ENCODE results near the gene PLA2G12A. TPM values are rescaled to one million over a fixed set of nuclear protein-coding genes. Genes with fewer than 3 reads are reported as not detected.
A peak's percentile ranks its signal among the peaks of the same experiment; 100 is the strongest.

Gene PLA2G12A
- total and polyA plus RNA-seq, 9 of the 15 experiments (the other 6 are each of a cell fraction or from before 2014, with no cell fraction given), result 24.2 to 226 (median 80.5) TPM

GRCh38 chr4:109730619-109731545 is 1.0 kb upstream of the PLA2G12A start (continued):
- TF ChIP-seq, protein P1, sequence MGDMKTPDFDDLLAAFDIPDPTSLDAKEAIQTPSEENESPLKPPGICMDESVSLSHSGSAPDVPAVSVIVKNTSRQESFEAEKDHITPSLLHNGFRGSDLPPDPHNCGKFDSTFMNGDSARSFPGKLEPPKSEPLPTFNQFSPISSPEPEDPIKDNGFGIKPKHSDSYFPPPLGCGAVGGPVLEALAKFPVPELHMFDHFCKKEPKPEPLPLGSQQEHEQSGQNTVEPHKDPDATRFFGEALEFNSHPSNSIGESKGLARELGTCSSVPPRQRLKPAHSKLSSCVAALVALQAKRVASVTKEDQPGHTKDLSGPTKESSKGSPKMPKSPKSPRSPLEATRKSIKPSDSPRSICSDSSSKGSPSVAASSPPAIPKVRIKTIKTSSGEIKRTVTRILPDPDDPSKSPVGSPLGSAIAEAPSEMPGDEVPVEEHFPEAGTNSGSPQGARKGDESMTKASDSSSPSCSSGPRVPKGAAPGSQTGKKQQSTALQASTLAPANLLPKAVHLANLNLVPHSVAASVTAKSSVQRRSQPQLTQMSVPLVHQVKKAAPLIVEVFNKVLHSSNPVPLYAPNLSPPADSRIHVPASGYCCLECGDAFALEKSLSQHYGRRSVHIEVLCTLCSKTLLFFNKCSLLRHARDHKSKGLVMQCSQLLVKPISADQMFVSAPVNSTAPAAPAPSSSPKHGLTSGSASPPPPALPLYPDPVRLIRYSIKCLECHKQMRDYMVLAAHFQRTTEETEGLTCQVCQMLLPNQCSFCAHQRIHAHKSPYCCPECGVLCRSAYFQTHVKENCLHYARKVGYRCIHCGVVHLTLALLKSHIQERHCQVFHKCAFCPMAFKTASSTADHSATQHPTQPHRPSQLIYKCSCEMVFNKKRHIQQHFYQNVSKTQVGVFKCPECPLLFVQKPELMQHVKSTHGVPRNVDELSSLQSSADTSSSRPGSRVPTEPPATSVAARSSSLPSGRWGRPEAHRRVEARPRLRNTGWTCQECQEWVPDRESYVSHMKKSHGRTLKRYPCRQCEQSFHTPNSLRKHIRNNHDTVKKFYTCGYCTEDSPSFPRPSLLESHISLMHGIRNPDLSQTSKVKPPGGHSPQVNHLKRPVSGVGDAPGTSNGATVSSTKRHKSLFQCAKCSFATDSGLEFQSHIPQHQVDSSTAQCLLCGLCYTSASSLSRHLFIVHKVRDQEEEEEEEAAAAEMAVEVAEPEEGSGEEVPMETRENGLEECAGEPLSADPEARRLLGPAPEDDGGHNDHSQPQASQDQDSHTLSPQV (IDR thresholded peaks at IDR 0.05), result 0 out of 2 replicates have a peak, but pooled peaks have one; percentile 53
- TF ChIP-seq PURB (CRISPR knock-in tag; IDR thresholded peaks at IDR 0.05; ENCODE audit: low read depth) (no peak), TGIF2 (CRISPR knock-in tag; IDR thresholded peaks at IDR 0.05) (no peak), FOXM1 (IDR thresholded peaks at IDR 0.05; ENCODE audit: low read depth) (no peak), FOXM1 (CRISPR knock-in tag; IDR thresholded peaks at IDR 0.05; ENCODE audit: low read depth) (no peak), SMAD2 (IDR thresholded peaks at IDR 0.05; ENCODE audit: low read depth, low read length) (no peak), ZNF316 (IDR thresholded peaks at IDR 0.05) (no peak), ARID1B (IDR thresholded peaks at IDR 0.05) (peak; percentile 63; the same call in 1 of the 2 replicates), FOXP1 (CRISPR knock-in tag; IDR thresholded peaks at IDR 0.05) (no peak), STAT5A (IDR thresholded peaks at IDR 0.05; ENCODE audit: borderline replicate concordance, low read length) (peak; percentile 48), BDP1 (IDR thresholded peaks at IDR 0.05; ENCODE audit: insufficient read depth, insufficient read length) (no peak), NCOA2 (IDR thresholded peaks at IDR 0.05; ENCODE audit: partially characterized antibody in 2 of 2) (no peak), EP300 (IDR thresholded peaks at IDR 0.05; ENCODE audit: low read length) (peak; percentile 48), NEUROD1 (IDR thresholded peaks at IDR 0.05; ENCODE audit: borderline replicate concordance, low read depth, low read length, partially characterized antibody) (no peak), ZNF280A (IDR thresholded peaks at IDR 0.05; ENCODE audit: low read depth, partially characterized antibody) (no peak), EP400 (IDR thresholded peaks at IDR 0.05) (no peak), CHD2 (IDR thresholded peaks at IDR 0.05; ENCODE audit: low read depth, low read length) (no peak), POLR2H (tag; IDR thresholded peaks at IDR 0.05; ENCODE audit: low read depth) (0 out of 2 replicates have a peak, but pooled peaks have one; percentile 18), TOE1 (IDR thresholded peaks at IDR 0.05; ENCODE audit: borderline replicate concordance) (no peak), TOE1 (CRISPR knock-in tag; IDR thresholded peaks at IDR 0.05; ENCODE audit: borderline replicate concordance, low read depth) (no peak), ZNF561 (CRISPR knock-in tag; conservative IDR thresholded peaks at IDR 0.05) (no peak), RBBP5 (IDR thresholded peaks at IDR 0.05; ENCODE audit: borderline replicate concordance, insufficient read depth, low read length, poor library complexity, severe bottlenecking) (no peak)

Data from K562 (cell line).